H9 (cell line): Measurements from ENCODE around the gene TREML2. TPM values are rescaled to one million over a fixed set of nuclear protein-coding genes. Genes with fewer than 3 reads are reported as not detected.

Experiments used
- DNase-seq: peaks from one replicate; pipeline ENCODE4 v3.0.0-alpha.2; 2017
- H2AFZ ChIP-seq: one replicate; pipeline ENCODE4 v1.6.1; 2013; ENCODE audit warnings: mild to moderate bottlenecking, low read length, control low read depth, moderate library complexity
- H2AK5ac ChIP-seq: 2 replicates; pipeline ENCODE4 v1.6.1; 2013; ENCODE audit warnings: low read length, control low read depth, mixed read lengths; ENCODE audit not compliant: insufficient read length
- H2BK120ac ChIP-seq: one replicate; pipeline ENCODE4 v1.6.1; 2013; ENCODE audit warnings: low read depth, mild to moderate bottlenecking, low read length, control low read depth, inconsistent platforms; ENCODE audit not compliant: poor library complexity, severe bottlenecking
- H2BK12ac ChIP-seq: 2 replicates; pipeline ENCODE4 v1.6.1; 2013; ENCODE audit warnings: low read length, control low read depth, mixed read lengths, low read depth; ENCODE audit not compliant: insufficient read length
- H2BK15ac ChIP-seq: 2 replicates; pipeline ENCODE4 v1.6.1; 2013; ENCODE audit warnings: low read depth, low read length, control low read depth
- H2BK20ac ChIP-seq: one replicate; pipeline ENCODE4 v1.6.1; 2013; ENCODE audit warnings: low read depth, mild to moderate bottlenecking, low read length, control low read depth, inconsistent platforms; ENCODE audit not compliant: poor library complexity, severe bottlenecking
- H2BK5ac ChIP-seq: 2 replicates; pipeline ENCODE4 v1.6.1; 2013; ENCODE audit warnings: low read length, control low read depth, mixed read lengths; ENCODE audit not compliant: insufficient read length
- H3K14ac ChIP-seq: 2 replicates; pipeline ENCODE4 v1.6.1; 2013; ENCODE audit warnings: low read length, control low read depth; ENCODE audit not compliant: insufficient read depth
- H3K18ac ChIP-seq: 2 replicates; pipeline ENCODE4 v1.6.1; 2013; ENCODE audit warnings: low read depth, mild to moderate bottlenecking, mixed read lengths, low read length, control low read depth; ENCODE audit not compliant: insufficient read length
- H3K23ac ChIP-seq: 2 replicates; pipeline ENCODE4 v1.6.1; 2013; ENCODE audit warnings: low read length, control low read depth, mixed read lengths, low read depth; ENCODE audit not compliant: insufficient read length
- H3K23me2 ChIP-seq: 2 replicates; pipeline ENCODE4 v1.6.1; 2013; ENCODE audit warnings: low read depth, mild to moderate bottlenecking, mixed read lengths, low read length, control low read depth; ENCODE audit not compliant: insufficient read length, poor library complexity, severe bottlenecking
- H3K27ac ChIP-seq: 2 replicates; pipeline ENCODE4 v1.5.1; 2013; ENCODE audit warnings: low read length, control low read depth, mixed read lengths, low read depth; ENCODE audit not compliant: insufficient read length
- H3K27me3 ChIP-seq: 2 replicates; pipeline ENCODE4 v1.6.1; 2013; ENCODE audit warnings: low read length, control low read depth, inconsistent platforms; ENCODE audit not compliant: insufficient read depth
- H3K4ac ChIP-seq: 2 replicates; pipeline ENCODE4 v1.6.1; 2013; ENCODE audit warnings: low read depth, mild to moderate bottlenecking, control low read depth, inconsistent platforms, low read length, moderate library complexity
- H3K4me1 ChIP-seq: 2 replicates; pipeline ENCODE4 v1.6.1; 2013; ENCODE audit warnings: low read length, control low read depth, inconsistent platforms; ENCODE audit not compliant: insufficient read depth
- H3K4me2 ChIP-seq: 2 replicates; pipeline ENCODE4 v1.6.1; 2013; ENCODE audit warnings: low read length, control low read depth, mixed read lengths; ENCODE audit not compliant: insufficient read length, insufficient read depth
- H3K56ac ChIP-seq: 2 replicates; pipeline ENCODE4 v1.6.1; 2013; ENCODE audit warnings: low read depth, mild to moderate bottlenecking, mixed read lengths, low read length, control low read depth; ENCODE audit not compliant: insufficient read length
- H3K79me1 ChIP-seq: 2 replicates; pipeline ENCODE4 v1.6.1; 2013; ENCODE audit warnings: low read depth, mild to moderate bottlenecking, moderate library complexity, low read length, control low read depth, inconsistent platforms; ENCODE audit not compliant: insufficient read depth, poor library complexity, severe bottlenecking
- H3K79me2 ChIP-seq: 2 replicates; pipeline ENCODE4 v1.6.1; 2013; ENCODE audit warnings: low read length, control low read depth, inconsistent platforms; ENCODE audit not compliant: insufficient read depth
- H3K9ac ChIP-seq: 2 replicates; pipeline ENCODE4 v1.6.1; 2013; ENCODE audit warnings: low read length, control low read depth, mixed read lengths; ENCODE audit not compliant: insufficient read length; ENCODE audit errors: extremely low read depth
- H3K9me3 ChIP-seq: one replicate; pipeline ENCODE4 v1.6.1; 2013; ENCODE audit warnings: low read depth, low read length, inconsistent platforms; ENCODE audit not compliant: control insufficient read depth
- H3T11ph ChIP-seq: one replicate; pipeline ENCODE4 v1.6.1; 2013; ENCODE audit warnings: mild to moderate bottlenecking, low read length, control low read depth, inconsistent platforms
- H4K20me1 ChIP-seq: one replicate; pipeline ENCODE4 v1.6.1; 2013; ENCODE audit not compliant: control insufficient read depth, insufficient read length, insufficient read depth
- H4K5ac ChIP-seq: 2 replicates; pipeline ENCODE4 v1.6.1; 2013; ENCODE audit warnings: low read depth, mild to moderate bottlenecking, mixed read lengths, low read length, control low read depth; ENCODE audit not compliant: insufficient read length
- H4K8ac ChIP-seq: replicated peaks from 2 replicates; pipeline ENCODE4 v1.6.1; 2013; ENCODE audit warnings: low read length, control low read depth, mixed read lengths, low read depth; ENCODE audit not compliant: insufficient read length
- H4K91ac ChIP-seq: 2 replicates; pipeline ENCODE4 v1.6.1; 2013; ENCODE audit warnings: low read depth, mild to moderate bottlenecking, moderate library complexity, mixed read lengths, low read length, control low read depth; ENCODE audit not compliant: insufficient read length
- H3K27ac Mint-ChIP-seq, 3 experiments: 2 replicates in 2 of 3; 3 replicates in 1 of 3; pipeline ENCODE4 v1.8.0; 2020 to 2021; ENCODE audit warnings: mixed read lengths in 3 of 3, mild to moderate bottlenecking in 1 of 3, moderate library complexity in 1 of 3
- H3K27me3 Mint-ChIP-seq: 2 replicates; pipeline ENCODE4 v1.8.0; 2021; ENCODE audit warnings: low read depth, mild to moderate bottlenecking, moderate library complexity, mixed read lengths
- H3K36me3 Mint-ChIP-seq, 3 experiments: 2 replicates in 2 of 3; 3 replicates in 1 of 3; pipeline ENCODE4 v1.8.0; 2020 to 2021; ENCODE audit warnings: low read depth in 3 of 3, mixed read lengths in 3 of 3; ENCODE audit not compliant: insufficient read depth in 1 of 3
- H3K4me1 Mint-ChIP-seq, 2 experiments: 2 replicates each; pipeline ENCODE4 v1.8.0; 2020; ENCODE audit warnings: mixed read lengths in 2 of 2
- H3K4me3 Mint-ChIP-seq, 2 experiments: 2 replicates in 1 of 2; 3 replicates in 1 of 2; pipeline ENCODE4 v1.8.0; 2020 to 2021; ENCODE audit warnings: mild to moderate bottlenecking in 2 of 2, mixed read lengths in 2 of 2, moderate library complexity in 1 of 2
- H3K9me3 Mint-ChIP-seq, 2 experiments: 2 replicates in 1 of 2; 3 replicates in 1 of 2; pipeline ENCODE4 v1.8.0; 2020; ENCODE audit warnings: mild to moderate bottlenecking in 2 of 2, mixed read lengths in 2 of 2, moderate library complexity in 1 of 2
- WGBS: extraction: QIAGEN DNeasy Blood & Tissue Kit; methylation state at CpG from one replicate; pipeline ENCODE4 v1.1.7; 2013; ENCODE audit warnings: missing lambda C conversion rate, low lambda C conversion rate, mixed read lengths; ENCODE audit not compliant: insufficient read length; ENCODE audit errors: extremely low coverage; 5-methylcytosine and 5-hydroxymethylcytosine counted together
- total RNA-seq: library from RNA; stranded (reverse); gene quantifications from 2 replicates; pipeline ENCODE4 v1.2.1, GENCODE V29; 2021
- TF ChIP-seq, protein P1 (sequence below): fragments of 200-600 bp; sonication (generic); conservative IDR thresholded peaks from 3 replicates; pipeline ENCODE4 v1.8.0; 2021; ENCODE audit warnings: antibody characterized with exemption, mild to moderate bottlenecking

Gene TREML2
- total RNA-seq, 1 experiment from 2014 or later, result 0.07 TPM

DNA sequence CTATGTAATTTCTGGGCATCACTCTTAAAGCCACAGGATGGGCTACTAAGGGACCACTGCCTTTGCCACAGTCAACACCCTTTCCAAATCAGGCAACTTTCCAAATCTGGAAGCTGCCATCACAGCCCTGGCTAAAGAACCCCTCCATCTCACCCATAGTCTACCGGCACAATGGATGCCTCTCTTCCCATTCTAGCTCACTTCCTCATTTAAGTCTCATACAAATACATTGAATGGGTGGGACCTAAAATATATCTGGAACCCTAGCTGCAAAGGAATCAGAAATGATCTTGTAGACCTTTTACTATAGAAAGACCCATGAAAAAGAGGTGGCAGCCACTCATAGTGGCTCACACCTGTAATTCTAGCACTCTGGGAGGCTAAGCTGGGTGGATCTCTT lies 23.9 kb upstream of the TREML2 start:
- H2AK5ac ChIP-seq, result no peak overlapping the region
- no peak overlapping the region for H4K8ac ChIP-seq
- H3K4me1 ChIP-seq, result no peaks in the 10 kb centered on the region
- H3K23me2 ChIP-seq, result no peaks in the 10 kb centered on the region
- no peaks in the 10 kb centered on the region for H3K9me3 ChIP-seq
- H3K14ac ChIP-seq, result no peak overlapping the region
- H3T11ph ChIP-seq, result no peak overlapping the region
- no peak overlapping the region for H3K27ac Mint-ChIP-seq
- H3K4me2 ChIP-seq, result no peak overlapping the region
- H2AFZ ChIP-seq, result no peak overlapping the region
- H3K27me3 Mint-ChIP-seq, result peaks cover 12% of the 10 kb centered on the region; the same call in 1 of the 2 replicates
- no peaks in the 10 kb centered on the region; a peak in 1 of 7 replicates for H3K36me3 Mint-ChIP-seq
- no peak overlapping the region for H3K4ac ChIP-seq
- H4K91ac ChIP-seq, result no peak overlapping the region
- TF ChIP-seq, protein P1, sequence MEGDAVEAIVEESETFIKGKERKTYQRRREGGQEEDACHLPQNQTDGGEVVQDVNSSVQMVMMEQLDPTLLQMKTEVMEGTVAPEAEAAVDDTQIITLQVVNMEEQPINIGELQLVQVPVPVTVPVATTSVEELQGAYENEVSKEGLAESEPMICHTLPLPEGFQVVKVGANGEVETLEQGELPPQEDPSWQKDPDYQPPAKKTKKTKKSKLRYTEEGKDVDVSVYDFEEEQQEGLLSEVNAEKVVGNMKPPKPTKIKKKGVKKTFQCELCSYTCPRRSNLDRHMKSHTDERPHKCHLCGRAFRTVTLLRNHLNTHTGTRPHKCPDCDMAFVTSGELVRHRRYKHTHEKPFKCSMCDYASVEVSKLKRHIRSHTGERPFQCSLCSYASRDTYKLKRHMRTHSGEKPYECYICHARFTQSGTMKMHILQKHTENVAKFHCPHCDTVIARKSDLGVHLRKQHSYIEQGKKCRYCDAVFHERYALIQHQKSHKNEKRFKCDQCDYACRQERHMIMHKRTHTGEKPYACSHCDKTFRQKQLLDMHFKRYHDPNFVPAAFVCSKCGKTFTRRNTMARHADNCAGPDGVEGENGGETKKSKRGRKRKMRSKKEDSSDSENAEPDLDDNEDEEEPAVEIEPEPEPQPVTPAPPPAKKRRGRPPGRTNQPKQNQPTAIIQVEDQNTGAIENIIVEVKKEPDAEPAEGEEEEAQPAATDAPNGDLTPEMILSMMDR, result no peak
- no peak overlapping the region for H4K5ac ChIP-seq
- DNase-seq, result no peak
- WGBS, result no CpG with 5 or more reads among the region's 1 CpG
- no peak overlapping the region for H2BK5ac ChIP-seq
- no peaks in the 10 kb centered on the region for H3K79me2 ChIP-seq
- H3K4me1 Mint-ChIP-seq, result peaks cover 2 to 6% of the 10 kb centered on the region in 2 experiments; a peak in 2 of 4 replicates
- H2BK20ac ChIP-seq, result no peak overlapping the region
- H3K9me3 Mint-ChIP-seq, result peaks cover 4 to 5% of the 10 kb centered on the region in 2 experiments; a peak in 2 of 5 replicates
- no peak overlapping the region for H3K9ac ChIP-seq
- no peak overlapping the region for H2BK15ac ChIP-seq
- H2BK12ac ChIP-seq, result no peak overlapping the region
- no peak overlapping the region for H3K18ac ChIP-seq
- H2BK120ac ChIP-seq, result no peak overlapping the region
- H3K27me3 ChIP-seq, result no peaks in the 10 kb centered on the region
- no peak overlapping the region for H3K56ac ChIP-seq
- no peaks in the 10 kb centered on the region for H3K79me1 ChIP-seq
- H3K23ac ChIP-seq, result no peak overlapping the region
- H3K4me3 Mint-ChIP-seq, result no peak overlapping the region
- H4K20me1 ChIP-seq, result no peaks in the 10 kb centered on the region
- H3K27ac ChIP-seq, result no peak overlapping the region
